K562 (cell line): Measurements from ENCODE around the gene RAB3GAP1.

Experiments
- EZH2 ChIP-seq: IDR thresholded peaks from 2 replicates; pipeline ENCODE4 v1.6.1; 2012; ENCODE audit warnings: low read depth, mild to moderate bottlenecking, inconsistent platforms, low read length, borderline replicate concordance
- GTF2F1 ChIP-seq: IDR thresholded peaks from 2 replicates; pipeline ENCODE4 v1.6.1; 2011; ENCODE audit warnings: low read depth, low read length, improper control_type of control experiment
- NFIC ChIP-seq: fragments of 450-650 bp; IDR thresholded peaks from 2 replicates; pipeline ENCODE4 v1.6.1; 2017; ENCODE audit warnings: mild to moderate bottlenecking, inconsistent platforms
- RAD21 ChIP-seq, 2 experiments: fragments of 250-450 bp in 1 of 2; fragments of 450-650 bp in 1 of 2; sonication (Bioruptor Pico) in 1 of 2; formaldehyde crosslinking in 1 of 2; IDR thresholded peaks in 1 of 2; conservative IDR thresholded peaks in 1 of 2; 2 replicates each; pipeline versions ENCODE4 v1.4.0 to v1.8.0; 2020 to 2022; ENCODE audit warnings: mild to moderate bottlenecking in 2 of 2, moderate library complexity in 1 of 2
- SPI1 ChIP-seq: IDR thresholded peaks from 2 replicates; pipeline ENCODE4 v1.6.1; 2011; ENCODE audit warnings: low read depth, low read length, control low read depth, borderline replicate concordance
- ZNF212 ChIP-seq: fragments of 450-650 bp; formaldehyde crosslinking; IDR thresholded peaks from 2 replicates; pipeline ENCODE4 v1.4.0; 2020; ENCODE audit warnings: mild to moderate bottlenecking
- TF ChIP-seq, protein P1 (sequence below): fragments of 450-650 bp; IDR thresholded peaks from 2 replicates; pipeline ENCODE4 v1.6.1; 2016; ENCODE audit warnings: antibody characterized with exemption

DNA sequence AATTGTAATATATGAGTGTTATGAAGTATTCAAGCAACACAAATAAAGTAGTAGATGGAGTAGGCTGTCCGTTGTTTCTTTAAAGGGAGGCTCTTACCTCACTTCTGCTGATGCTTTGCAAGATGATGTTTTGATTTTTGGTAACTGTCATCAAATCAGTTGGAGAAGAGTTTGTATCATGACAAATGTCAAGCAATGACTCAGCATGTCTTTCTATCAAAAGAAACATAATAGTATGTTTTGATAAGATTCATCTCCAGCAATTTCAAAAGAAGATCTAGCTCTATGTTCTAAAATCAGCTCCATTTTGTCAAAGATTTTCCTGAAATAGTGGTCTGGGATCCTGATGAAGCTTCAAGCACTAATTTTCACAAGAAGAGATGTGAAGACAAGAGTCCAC lies 30.5 kb upstream of the RAB3GAP1 start:
- TF ChIP-seq RAD21 (CRISPR knock-in tag; conservative IDR thresholded peaks at IDR 0.05 in 1 of 2, IDR thresholded peaks at IDR 0.05 in 1 of 2) (no peak), GTF2F1 (no peak), SPI1 (no peak), ZNF212 (CRISPR knock-in tag) (no peak), NFIC (no peak), EZH2 (no peak)
- TF ChIP-seq, protein P1, sequence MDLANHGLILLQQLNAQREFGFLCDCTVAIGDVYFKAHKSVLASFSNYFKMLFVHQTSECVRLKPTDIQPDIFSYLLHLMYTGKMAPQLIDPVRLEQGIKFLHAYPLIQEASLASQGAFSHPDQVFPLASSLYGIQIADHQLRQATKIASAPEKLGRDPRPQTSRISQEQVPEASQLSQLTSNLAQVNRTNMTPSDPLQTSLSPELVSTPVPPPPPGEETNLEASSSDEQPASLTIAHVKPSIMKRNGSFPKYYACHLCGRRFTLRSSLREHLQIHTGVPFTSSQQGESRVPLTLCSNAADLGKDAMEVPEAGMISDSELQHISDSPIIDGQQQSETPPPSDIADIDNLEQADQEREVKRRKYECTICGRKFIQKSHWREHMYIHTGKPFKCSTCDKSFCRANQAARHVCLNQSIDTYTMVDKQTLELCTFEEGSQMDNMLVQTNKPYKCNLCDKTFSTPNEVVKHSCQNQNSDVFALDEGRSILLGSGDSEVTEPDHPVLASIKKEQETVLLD: no peak
